ENCODE measurements around the gene COL4A2. TPM values are rescaled to one million over a fixed set of nuclear protein-coding genes. Genes with fewer than 3 reads are reported as not detected.

Gene COL4A2
- total RNA-seq, 1 donor from 2014 or later = 1,556 TPM

GRCh38 chr13:110280231-110280813 lies 26.8 kb upstream of the COL4A2 start:
- no peak overlapping the region for H3K27ac Mint-ChIP-seq (ENCODE audit: unreplicated experiment)
- no peak overlapping the region for H3K4me3 Mint-ChIP-seq (ENCODE audit: unreplicated experiment)
- peaks cover 12% of the 10 kb centered on the region for H3K27me3 Mint-ChIP-seq (ENCODE audit: unreplicated experiment)

GRCh38 chr13:110280985-110281688 lies 25.9 kb upstream of the COL4A2 start:
- Mint-ChIP-seq H3K4me3 (ENCODE audit: unreplicated experiment) (peak overlapping the region; percentile 8), H3K9me3 (ENCODE audit: unreplicated experiment) (no peaks in the 10 kb centered on the region), H3K36me3 (ENCODE audit: low read depth, unreplicated experiment) (peaks cover 56% of the 10 kb centered on the region), H3K4me1 (ENCODE audit: unreplicated experiment) (peaks cover 67% of the 10 kb centered on the region), H3K27me3 (ENCODE audit: unreplicated experiment) (peaks cover 10% of the 10 kb centered on the region), H3K27ac (ENCODE audit: unreplicated experiment) (no peak overlapping the region)
- DNase-seq (ENCODE audit: low spot score) = no peak
- TF ChIP-seq CTCF (IDR thresholded peaks at IDR 0.05; ENCODE audit: unreplicated experiment) = no peak

More at GRCh38 chr13:110280231-110280813, 26.8 kb upstream of the COL4A2 start:
- DNase-seq (ENCODE audit: low spot score) = no peak
- no peaks in the 10 kb centered on the region for H3K9me3 Mint-ChIP-seq (ENCODE audit: unreplicated experiment)
- peaks cover 55% of the 10 kb centered on the region for H3K36me3 Mint-ChIP-seq (ENCODE audit: low read depth, unreplicated experiment)
- no peak for TF ChIP-seq CTCF (IDR thresholded peaks at IDR 0.05; ENCODE audit: unreplicated experiment)
- peaks cover 70% of the 10 kb centered on the region for H3K4me1 Mint-ChIP-seq (ENCODE audit: unreplicated experiment)

GRCh38 chr13:110281736-110282135 lies 25.3 kb upstream of the COL4A2 start:
- Mint-ChIP-seq H3K27ac (ENCODE audit: unreplicated experiment) (no peak overlapping the region), H3K4me3 (ENCODE audit: unreplicated experiment) (peak overlapping the region; percentile 44), H3K36me3 (ENCODE audit: low read depth, unreplicated experiment) (peaks cover 56% of the 10 kb centered on the region), H3K9me3 (ENCODE audit: unreplicated experiment) (no peaks in the 10 kb centered on the region), H3K27me3 (ENCODE audit: unreplicated experiment) (peaks cover 10% of the 10 kb centered on the region), H3K4me1 (ENCODE audit: unreplicated experiment) (peaks cover 68% of the 10 kb centered on the region)
- TF ChIP-seq CTCF (IDR thresholded peaks at IDR 0.05; ENCODE audit: unreplicated experiment) = no peak
- no peak for DNase-seq (ENCODE audit: low spot score)

- no peak overlapping the region for H3K27ac Mint-ChIP-seq (ENCODE audit: unreplicated experiment)
- H3K4me1 Mint-ChIP-seq (ENCODE audit: unreplicated experiment) = peaks cover 69% of the 10 kb centered on the region
- H3K4me3 Mint-ChIP-seq (ENCODE audit: unreplicated experiment) = peak overlapping the region; percentile 12
- no peak for DNase-seq (ENCODE audit: low spot score)
- peaks cover 14% of the 10 kb centered on the region for H3K27me3 Mint-ChIP-seq (ENCODE audit: unreplicated experiment)
- H3K36me3 Mint-ChIP-seq (ENCODE audit: low read depth, unreplicated experiment) = peaks cover 61% of the 10 kb centered on the region
- TF ChIP-seq CTCF (IDR thresholded peaks at IDR 0.05; ENCODE audit: unreplicated experiment) = no peak
- no peaks in the 10 kb centered on the region for H3K9me3 Mint-ChIP-seq (ENCODE audit: unreplicated experiment)
These were observed 24.7 kb upstream of the COL4A2 start for GRCh38 chr13:110282316-110282841.
